Ovary (tissue), 3 donors: ENCODE measurements around the gene ROBO1.

Experiments
- CTCF ChIP-seq, 3 donors: fragments of 450-650 bp in 2 of 3; fragments of 200-600 bp in 1 of 3; IDR thresholded peaks; one replicate each; pipeline versions ENCODE4 v1.5.1 to v1.8.0; 2016 to 2022; ENCODE audit warnings: antibody characterized with exemption in 3 of 3, mild to moderate bottlenecking in 1 of 3
- EP300 ChIP-seq: sonication (generic); formaldehyde crosslinking; IDR thresholded peaks from one replicate; pipeline ENCODE4 v1.6.1; 2017; ENCODE audit warnings: antibody characterized with exemption
- POLR2A ChIP-seq: fragments of 450-650 bp; IDR thresholded peaks from one replicate; pipeline ENCODE4 v1.6.1; 2017; ENCODE audit warnings: antibody characterized with exemption, mild to moderate bottlenecking, moderate library complexity
- donor health status: DM: no; HTN: no; CAD: no.

- TF ChIP-seq POLR2A (no peak), EP300 (no peak), CTCF (IDR thresholded peaks at IDR 0.05) (no peak)
These were observed 751.9 kb downstream of the ROBO1 start for GRCh38 chr3:79015854-79016253.
